ENCODE measurements around the gene NOD1. TPM values are rescaled to one million over a fixed set of nuclear protein-coding genes. Genes with fewer than 3 reads are reported as not detected.

NOD1 gene
- total and polyA plus RNA-seq, 2 of the 13 experiments (the other 11 are each of a cell fraction or from before 2014, with no cell fraction given): 1.7 to 2.9 TPM

DNA sequence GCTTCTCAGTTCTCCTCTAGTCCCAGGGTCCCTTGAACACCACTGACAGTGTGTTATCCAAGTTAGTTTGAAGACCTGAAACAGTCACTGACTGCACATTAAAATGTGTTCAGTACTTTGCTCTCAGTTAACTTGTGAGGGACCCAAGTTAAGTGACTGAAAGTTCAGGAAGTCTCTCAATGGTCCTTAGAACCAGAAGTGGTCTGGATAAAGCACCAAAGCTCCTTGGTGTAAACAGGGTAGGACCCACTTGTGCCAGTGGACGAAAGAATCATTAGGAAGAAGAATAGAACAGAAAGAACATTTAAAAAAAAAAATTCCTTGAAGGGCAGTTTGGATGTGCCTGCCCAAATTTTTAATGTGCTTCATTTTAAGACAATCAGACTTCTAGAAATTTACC is 45.1 kb downstream of the NOD1 start (continued):
- TF ChIP-seq, protein P1, sequence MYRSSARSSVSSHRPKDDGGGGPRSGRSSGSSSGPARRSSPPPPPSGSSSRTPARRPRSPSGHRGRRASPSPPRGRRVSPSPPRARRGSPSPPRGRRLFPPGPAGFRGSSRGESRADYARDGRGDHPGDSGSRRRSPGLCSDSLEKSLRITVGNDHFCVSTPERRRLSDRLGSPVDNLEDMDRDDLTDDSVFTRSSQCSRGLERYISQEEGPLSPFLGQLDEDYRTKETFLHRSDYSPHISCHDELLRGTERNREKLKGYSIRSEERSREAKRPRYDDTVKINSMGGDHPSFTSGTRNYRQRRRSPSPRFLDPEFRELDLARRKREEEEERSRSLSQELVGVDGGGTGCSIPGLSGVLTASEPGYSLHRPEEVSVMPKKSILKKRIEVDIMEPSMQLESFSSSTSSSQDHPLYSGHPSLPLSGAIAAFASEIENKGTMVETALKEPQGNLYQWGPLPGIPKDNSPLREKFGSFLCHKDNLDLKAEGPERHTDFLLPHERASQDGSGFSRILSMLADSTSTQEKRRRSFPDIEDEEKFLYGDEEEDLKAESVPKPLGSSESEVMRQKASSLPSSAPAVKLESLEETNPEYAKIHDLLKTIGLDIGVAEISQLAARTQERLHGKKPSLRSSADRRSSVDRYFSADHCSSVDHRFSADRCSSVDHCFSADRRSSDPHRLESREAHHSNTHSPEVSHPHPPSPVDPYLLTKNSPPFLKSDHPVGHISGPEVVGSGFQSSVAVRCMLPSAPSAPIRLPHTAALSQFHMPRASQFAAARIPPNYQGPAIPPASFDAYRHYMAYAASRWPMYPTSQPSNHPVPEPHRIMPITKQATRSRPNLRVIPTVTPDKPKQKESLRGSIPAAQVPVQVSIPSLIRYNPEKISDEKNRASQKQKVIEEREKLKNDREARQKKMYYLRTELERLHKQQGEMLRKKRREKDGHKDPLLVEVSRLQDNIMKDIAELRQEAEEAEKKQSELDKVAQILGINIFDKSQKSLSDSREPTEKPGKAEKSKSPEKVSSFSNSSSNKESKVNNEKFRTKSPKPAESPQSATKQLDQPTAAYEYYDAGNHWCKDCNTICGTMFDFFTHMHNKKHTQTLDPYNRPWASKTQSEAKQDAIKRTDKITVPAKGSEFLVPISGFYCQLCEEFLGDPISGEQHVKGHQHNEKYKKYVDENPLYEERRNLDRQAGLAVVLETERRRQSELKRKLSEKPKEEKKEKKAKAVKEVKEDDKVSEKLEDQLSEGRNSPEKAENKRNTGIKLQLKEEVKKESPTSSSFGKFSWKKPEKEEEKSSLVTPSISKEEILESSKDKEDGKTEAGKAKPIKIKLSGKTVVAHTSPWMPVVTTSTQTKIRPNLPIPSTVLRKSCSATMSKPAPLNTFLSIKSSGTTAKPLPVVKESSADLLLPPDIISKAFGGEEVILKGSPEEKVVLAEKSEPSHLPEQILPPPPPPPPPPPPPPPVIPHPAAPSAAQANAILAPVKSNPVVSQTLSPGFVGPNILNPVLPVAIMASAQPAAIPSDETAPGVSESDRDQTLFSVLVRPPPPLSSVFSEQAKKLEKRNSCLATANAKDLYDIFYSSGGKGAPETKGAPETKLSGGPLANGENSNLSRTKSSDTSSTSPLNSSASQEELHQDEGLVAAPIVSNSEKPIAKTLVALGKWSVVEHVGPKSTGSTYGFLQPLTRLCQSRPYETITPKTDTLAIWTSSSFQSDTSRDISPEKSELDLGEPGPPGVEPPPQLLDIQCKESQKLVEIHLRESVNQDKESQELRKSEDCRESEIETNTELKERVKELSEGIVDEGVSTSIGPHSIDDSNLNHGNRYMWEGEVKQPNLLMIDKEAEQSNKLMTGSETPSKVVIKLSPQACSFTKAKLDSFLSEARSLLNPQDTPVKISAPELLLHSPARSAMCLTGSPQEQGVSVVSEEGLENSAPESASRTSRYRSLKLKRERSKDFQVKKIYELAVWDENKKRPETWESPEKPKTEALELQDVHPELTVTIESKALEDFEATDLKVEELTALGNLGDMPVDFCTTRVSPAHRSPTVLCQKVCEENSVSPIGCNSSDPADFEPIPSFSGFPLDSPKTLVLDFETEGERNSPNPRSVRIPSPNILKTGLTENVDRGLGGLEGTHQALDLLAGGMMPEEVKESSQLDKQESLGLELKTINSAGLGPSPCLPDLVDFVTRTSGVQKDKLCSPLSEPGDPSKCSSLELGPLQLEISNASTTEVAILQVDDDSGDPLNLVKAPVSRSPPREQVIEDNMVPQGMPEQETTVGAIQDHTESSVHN (CRISPR knock-in tag; IDR thresholded peaks at IDR 0.05): no peak
- TF ChIP-seq SMAD1 (CRISPR knock-in tag; IDR thresholded peaks at IDR 0.05; ENCODE audit: borderline replicate concordance, low read depth): no peak
- TF ChIP-seq RBAK (CRISPR knock-in tag; IDR thresholded peaks at IDR 0.05): no peak
- no peak for TF ChIP-seq TSC22D2 (CRISPR knock-in tag; IDR thresholded peaks at IDR 0.05; ENCODE audit: borderline replicate concordance)
- TF ChIP-seq PAWR (CRISPR knock-in tag; IDR thresholded peaks at IDR 0.05; ENCODE audit: borderline replicate concordance): no peak
- TF ChIP-seq FOXC1 (CRISPR knock-in tag; IDR thresholded peaks at IDR 0.05; ENCODE audit: borderline replicate concordance): no peak

All from HepG2 (cell line).